ENCODE data around the gene GMDS.

GMDS gene

GRCh38 chr6:1931817-1932216 is 313.6 kb downstream of the GMDS start:
- Mint-ChIP-seq H3K4me3 (no peak overlapping the region), H3K4me1 (no peaks in the 10 kb centered on the region), H3K36me3 (ENCODE audit: insufficient read depth) (peaks cover 2% of the 10 kb centered on the region), H3K27ac (ENCODE audit: low read depth) (no peak overlapping the region), H3K27me3 (no peaks in the 10 kb centered on the region), H3K9me3 (peaks cover 5% of the 10 kb centered on the region)
- ATAC-seq (replicated peaks; ENCODE audit: extremely low read depth, poor library complexity, severe bottlenecking) (no peak), DNase-seq (ENCODE audit: low spot score in 2 of 2) (no peak)

GRCh38 chr6:1930356-1930755 is 315.0 kb downstream of the GMDS start:
- no peaks in the 10 kb centered on the region for H3K27me3 Mint-ChIP-seq
- no peak overlapping the region for H3K4me3 Mint-ChIP-seq
- peaks cover 2% of the 10 kb centered on the region for H3K36me3 Mint-ChIP-seq (ENCODE audit: insufficient read depth)
- no peak for ATAC-seq (replicated peaks; ENCODE audit: extremely low read depth, poor library complexity, severe bottlenecking)
- peaks cover 5% of the 10 kb centered on the region for H3K9me3 Mint-ChIP-seq
- no peaks in the 10 kb centered on the region for H3K4me1 Mint-ChIP-seq
- H3K27ac Mint-ChIP-seq (ENCODE audit: low read depth), result no peak overlapping the region
- DNase-seq (ENCODE audit: low spot score in 2 of 2), result no peak

GRCh38 chr6:1929931-1930330 is 315.5 kb downstream of the GMDS start:
- Mint-ChIP-seq H3K4me1 (no peaks in the 10 kb centered on the region), H3K36me3 (ENCODE audit: insufficient read depth) (peaks cover 2% of the 10 kb centered on the region)
- ATAC-seq (replicated peaks; ENCODE audit: extremely low read depth, poor library complexity, severe bottlenecking), result no peak

GRCh38 chr6:1925743-1926430 is 319.5 kb downstream of the GMDS start:
- Mint-ChIP-seq H3K36me3 (ENCODE audit: insufficient read depth) (peaks cover 4% of the 10 kb centered on the region), H3K9me3 (no peaks in the 10 kb centered on the region), H3K4me3 (no peak overlapping the region), H3K27me3 (no peaks in the 10 kb centered on the region), H3K27ac (ENCODE audit: low read depth) (no peak overlapping the region), H3K4me1 (no peaks in the 10 kb centered on the region)
- no peak for DNase-seq (ENCODE audit: low spot score in 2 of 2)
- no peak for ATAC-seq (replicated peaks; ENCODE audit: extremely low read depth, poor library complexity, severe bottlenecking)

More at GRCh38 chr6:1929931-1930330, 315.5 kb downstream of the GMDS start:
- Mint-ChIP-seq H3K27me3 (no peaks in the 10 kb centered on the region), H3K27ac (ENCODE audit: low read depth) (no peak overlapping the region), H3K9me3 (peaks cover 5% of the 10 kb centered on the region), H3K4me3 (no peak overlapping the region)
- DNase-seq (ENCODE audit: low spot score in 2 of 2), result no peak

- H3K27me3 Mint-ChIP-seq, result no peaks in the 10 kb centered on the region
- DNase-seq (ENCODE audit: low spot score in 2 of 2) (no peak), ATAC-seq (replicated peaks; ENCODE audit: extremely low read depth, poor library complexity, severe bottlenecking) (no peak)
- peaks cover 2% of the 10 kb centered on the region for H3K36me3 Mint-ChIP-seq (ENCODE audit: insufficient read depth)
- H3K9me3 Mint-ChIP-seq, result no peaks in the 10 kb centered on the region
- H3K4me1 Mint-ChIP-seq, result no peaks in the 10 kb centered on the region
- H3K4me3 Mint-ChIP-seq, result no peak overlapping the region
- no peak overlapping the region for H3K27ac Mint-ChIP-seq (ENCODE audit: low read depth)
Measured at GRCh38 chr6:1923449-1923848, 322.0 kb downstream of the GMDS start.

GRCh38 chr6:1917626-1918371 is 327.6 kb downstream of the GMDS start:
- Mint-ChIP-seq H3K4me1 (peaks cover 4% of the 10 kb centered on the region), H3K27ac (ENCODE audit: low read depth) (no peak overlapping the region), H3K36me3 (ENCODE audit: insufficient read depth) (no peaks in the 10 kb centered on the region), H3K4me3 (no peak overlapping the region), H3K9me3 (no peaks in the 10 kb centered on the region), H3K27me3 (no peaks in the 10 kb centered on the region)
- DNase-seq (ENCODE audit: low spot score in 2 of 2) (no peak), ATAC-seq (replicated peaks; ENCODE audit: extremely low read depth, poor library complexity, severe bottlenecking) (no peak)

- H3K4me1 Mint-ChIP-seq, result peaks cover 4% of the 10 kb centered on the region
- H3K4me3 Mint-ChIP-seq, result no peak overlapping the region
- H3K9me3 Mint-ChIP-seq, result no peaks in the 10 kb centered on the region
- no peak for DNase-seq (ENCODE audit: low spot score in 2 of 2)
- no peak for ATAC-seq (replicated peaks; ENCODE audit: extremely low read depth, poor library complexity, severe bottlenecking)
- no peaks in the 10 kb centered on the region for H3K36me3 Mint-ChIP-seq (ENCODE audit: insufficient read depth)
- no peak overlapping the region for H3K27ac Mint-ChIP-seq (ENCODE audit: low read depth)
- no peaks in the 10 kb centered on the region for H3K27me3 Mint-ChIP-seq
Measured at GRCh38 chr6:1916334-1917070, 328.9 kb downstream of the GMDS start.

GRCh38 chr6:1915226-1915625 is 330.2 kb downstream of the GMDS start:
- peaks cover 4% of the 10 kb centered on the region for H3K4me1 Mint-ChIP-seq
- no peak overlapping the region for H3K27ac Mint-ChIP-seq (ENCODE audit: low read depth)
- H3K36me3 Mint-ChIP-seq (ENCODE audit: insufficient read depth), result no peaks in the 10 kb centered on the region
- DNase-seq (ENCODE audit: low spot score in 2 of 2) (no peak), ATAC-seq (replicated peaks; ENCODE audit: extremely low read depth, poor library complexity, severe bottlenecking) (no peak)
- H3K4me3 Mint-ChIP-seq, result no peak overlapping the region
- no peaks in the 10 kb centered on the region for H3K27me3 Mint-ChIP-seq
- H3K9me3 Mint-ChIP-seq, result no peaks in the 10 kb centered on the region

- H3K9me3 Mint-ChIP-seq, result no peaks in the 10 kb centered on the region
- H3K36me3 Mint-ChIP-seq (ENCODE audit: insufficient read depth), result no peaks in the 10 kb centered on the region
- ATAC-seq (replicated peaks; ENCODE audit: extremely low read depth, poor library complexity, severe bottlenecking), result no peak
- H3K27me3 Mint-ChIP-seq, result no peaks in the 10 kb centered on the region
- no peak overlapping the region for H3K4me3 Mint-ChIP-seq
- no peak overlapping the region for H3K27ac Mint-ChIP-seq (ENCODE audit: low read depth)
- no peak for DNase-seq (ENCODE audit: low spot score in 2 of 2)
- peaks cover 4% of the 10 kb centered on the region for H3K4me1 Mint-ChIP-seq
Measured at GRCh38 chr6:1913577-1913976, 331.8 kb downstream of the GMDS start.

- no peaks in the 10 kb centered on the region for H3K27me3 Mint-ChIP-seq
- H3K36me3 Mint-ChIP-seq (ENCODE audit: insufficient read depth), result no peaks in the 10 kb centered on the region
- H3K4me1 Mint-ChIP-seq, result peaks cover 4% of the 10 kb centered on the region
- DNase-seq (ENCODE audit: low spot score in 2 of 2) (no peak), ATAC-seq (replicated peaks; ENCODE audit: extremely low read depth, poor library complexity, severe bottlenecking) (no peak)
- no peak overlapping the region for H3K4me3 Mint-ChIP-seq
- no peak overlapping the region for H3K27ac Mint-ChIP-seq (ENCODE audit: low read depth)
- H3K9me3 Mint-ChIP-seq, result no peaks in the 10 kb centered on the region
Measured at GRCh38 chr6:1912731-1913130, 332.7 kb downstream of the GMDS start.

GRCh38 chr6:1911474-1911873 is 333.9 kb downstream of the GMDS start:
- Mint-ChIP-seq H3K36me3 (ENCODE audit: insufficient read depth) (no peaks in the 10 kb centered on the region), H3K4me1 (no peaks in the 10 kb centered on the region), H3K9me3 (no peaks in the 10 kb centered on the region), H3K27ac (ENCODE audit: low read depth) (no peak overlapping the region), H3K27me3 (no peaks in the 10 kb centered on the region), H3K4me3 (no peak overlapping the region)
- ATAC-seq (replicated peaks; ENCODE audit: extremely low read depth, poor library complexity, severe bottlenecking), result no peak
- no peak for DNase-seq (ENCODE audit: low spot score in 2 of 2)

GRCh38 chr6:1910621-1911407 is 334.6 kb downstream of the GMDS start:
- H3K27ac Mint-ChIP-seq (ENCODE audit: low read depth), result no peak overlapping the region
- H3K27me3 Mint-ChIP-seq, result no peaks in the 10 kb centered on the region
- ATAC-seq (replicated peaks; ENCODE audit: extremely low read depth, poor library complexity, severe bottlenecking) (no peak), DNase-seq (ENCODE audit: low spot score in 2 of 2) (no peak)
- H3K9me3 Mint-ChIP-seq, result no peaks in the 10 kb centered on the region
- H3K4me1 Mint-ChIP-seq, result no peaks in the 10 kb centered on the region
- no peak overlapping the region for H3K4me3 Mint-ChIP-seq
- H3K36me3 Mint-ChIP-seq (ENCODE audit: insufficient read depth), result no peaks in the 10 kb centered on the region
